ENCODE data around the gene MEGF11. TPM values are rescaled to one million over a fixed set of nuclear protein-coding genes. Genes with fewer than 3 reads are reported as not detected.

Gene MEGF11
- total RNA-seq, 1 donor from 2014 or later: not detected

DNA sequence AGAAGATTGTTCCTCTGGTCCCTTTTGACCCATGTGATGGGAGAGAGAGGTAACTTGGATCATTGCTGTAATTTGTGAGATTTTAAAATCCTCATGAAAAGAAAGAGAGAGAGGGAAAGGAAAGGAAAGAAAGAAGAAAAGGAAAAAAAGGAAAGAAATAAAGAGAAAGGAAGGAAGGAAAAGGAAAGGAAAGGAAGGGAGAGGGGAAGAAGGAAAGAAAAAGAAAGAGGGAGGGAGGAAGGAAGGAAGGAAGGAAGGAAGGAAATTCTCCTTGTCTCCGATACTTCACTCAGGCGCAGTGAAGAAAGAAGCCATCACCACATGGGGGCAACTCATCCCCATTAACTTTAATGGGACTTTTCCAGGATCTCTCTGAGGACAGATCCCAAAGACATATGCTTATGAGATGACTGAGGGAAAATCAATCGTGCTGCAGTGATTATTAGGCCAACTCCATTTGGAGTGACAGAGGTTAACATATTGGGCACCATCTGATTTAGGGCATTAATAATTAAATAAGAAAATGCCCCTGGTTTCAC, 123.0 kb downstream of the MEGF11 start:
- ATAC-seq (ENCODE audit: low read depth): no peak
- no peak overlapping the region for H3K27ac Mint-ChIP-seq
- peaks cover 28% of the 10 kb centered on the region for H3K27me3 Mint-ChIP-seq
- CTCF ChIA-PET: no interaction called here
- no peaks in the 10 kb centered on the region for H3K36me3 Mint-ChIP-seq (ENCODE audit: low read depth)
- no peaks in the 10 kb centered on the region for H3K9me3 Mint-ChIP-seq
- DNase-seq: no peak
- intact Hi-C loops (cut with micrococcal nuclease): no loop called here
- H3K4me3 Mint-ChIP-seq: no peak overlapping the region
- no peaks in the 10 kb centered on the region for H3K4me1 Mint-ChIP-seq
- POLR2A ChIA-PET: no interaction called here
- TF ChIP-seq, protein P1, sequence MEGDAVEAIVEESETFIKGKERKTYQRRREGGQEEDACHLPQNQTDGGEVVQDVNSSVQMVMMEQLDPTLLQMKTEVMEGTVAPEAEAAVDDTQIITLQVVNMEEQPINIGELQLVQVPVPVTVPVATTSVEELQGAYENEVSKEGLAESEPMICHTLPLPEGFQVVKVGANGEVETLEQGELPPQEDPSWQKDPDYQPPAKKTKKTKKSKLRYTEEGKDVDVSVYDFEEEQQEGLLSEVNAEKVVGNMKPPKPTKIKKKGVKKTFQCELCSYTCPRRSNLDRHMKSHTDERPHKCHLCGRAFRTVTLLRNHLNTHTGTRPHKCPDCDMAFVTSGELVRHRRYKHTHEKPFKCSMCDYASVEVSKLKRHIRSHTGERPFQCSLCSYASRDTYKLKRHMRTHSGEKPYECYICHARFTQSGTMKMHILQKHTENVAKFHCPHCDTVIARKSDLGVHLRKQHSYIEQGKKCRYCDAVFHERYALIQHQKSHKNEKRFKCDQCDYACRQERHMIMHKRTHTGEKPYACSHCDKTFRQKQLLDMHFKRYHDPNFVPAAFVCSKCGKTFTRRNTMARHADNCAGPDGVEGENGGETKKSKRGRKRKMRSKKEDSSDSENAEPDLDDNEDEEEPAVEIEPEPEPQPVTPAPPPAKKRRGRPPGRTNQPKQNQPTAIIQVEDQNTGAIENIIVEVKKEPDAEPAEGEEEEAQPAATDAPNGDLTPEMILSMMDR (IDR thresholded peaks at IDR 0.05): no peak

DNA sequence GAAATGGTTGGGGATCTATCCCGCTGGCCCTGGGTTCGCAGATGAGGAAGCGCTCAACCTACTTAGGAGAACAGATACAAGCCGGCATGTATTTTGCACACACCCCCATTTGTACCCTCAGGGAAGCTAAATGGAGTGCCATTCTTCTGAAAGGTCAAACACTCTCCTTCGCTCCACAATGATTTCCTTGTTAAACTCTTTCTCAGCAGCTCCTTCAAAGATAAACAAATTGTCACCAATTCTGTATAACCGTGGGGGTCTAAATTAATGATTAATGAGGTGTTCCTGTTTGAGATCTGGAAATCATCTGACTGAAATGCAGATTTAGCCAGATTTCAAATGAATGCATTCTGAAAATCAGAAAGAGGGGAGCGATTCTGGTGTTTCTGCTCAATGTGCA, 124.0 kb downstream of the MEGF11 start:
- ChIA-PET POLR2A (no interaction called here), CTCF (no interaction called here)
- H3K27me3 Mint-ChIP-seq: peaks cover 28% of the 10 kb centered on the region
- H3K4me3 Mint-ChIP-seq: no peak overlapping the region
- H3K4me1 Mint-ChIP-seq: no peaks in the 10 kb centered on the region
- no peak overlapping the region for H3K27ac Mint-ChIP-seq
- intact Hi-C loops (cut with micrococcal nuclease): no loop called here
- ATAC-seq (ENCODE audit: low read depth): no peak
- H3K9me3 Mint-ChIP-seq: no peaks in the 10 kb centered on the region
- no peak for DNase-seq
- TF ChIP-seq, protein P1 (IDR thresholded peaks at IDR 0.05): no peak
- no peaks in the 10 kb centered on the region for H3K36me3 Mint-ChIP-seq (ENCODE audit: low read depth)

DNA sequence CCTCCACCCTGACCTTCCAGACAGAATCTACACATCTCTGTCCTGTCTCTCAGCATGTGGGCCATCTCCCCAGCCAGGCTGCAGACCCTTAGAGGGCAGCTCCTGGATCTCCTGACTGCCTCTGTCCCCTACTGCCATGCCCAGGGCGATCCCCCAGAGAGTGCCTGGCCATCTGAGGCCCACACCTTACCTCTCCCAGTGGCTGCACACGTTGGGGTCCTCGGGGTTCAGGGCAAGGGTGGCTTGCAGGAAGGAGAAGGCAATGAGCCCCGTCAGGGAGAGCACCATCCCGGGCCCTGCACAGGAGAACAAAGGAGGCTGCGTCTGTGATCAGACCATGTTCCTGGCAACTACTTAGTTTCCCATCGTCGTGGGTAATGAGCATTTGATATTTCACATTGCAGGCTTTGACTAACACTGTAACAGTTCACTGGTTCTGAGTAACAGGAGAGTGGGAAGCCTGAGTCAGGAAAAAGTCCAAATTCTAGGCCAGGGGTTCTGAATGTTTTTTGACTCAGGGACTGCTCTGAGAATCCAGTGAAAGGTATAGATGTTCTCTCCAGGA, 125.4 kb downstream of the MEGF11 start:
- H3K36me3 Mint-ChIP-seq (ENCODE audit: low read depth): no peaks in the 10 kb centered on the region
- no peak overlapping the region for H3K4me3 Mint-ChIP-seq
- TF ChIP-seq, protein P1 (IDR thresholded peaks at IDR 0.05): no peak
- DNase-seq (no peak), ATAC-seq (ENCODE audit: low read depth) (no peak)
- no peaks in the 10 kb centered on the region for H3K9me3 Mint-ChIP-seq
- intact Hi-C loops (cut with micrococcal nuclease): no loop called here
- H3K27ac Mint-ChIP-seq: no peak overlapping the region
- CTCF ChIA-PET: no interaction called here
- POLR2A ChIA-PET: no interaction called here
- peaks cover 29% of the 10 kb centered on the region for H3K27me3 Mint-ChIP-seq
- H3K4me1 Mint-ChIP-seq: no peaks in the 10 kb centered on the region

DNA sequence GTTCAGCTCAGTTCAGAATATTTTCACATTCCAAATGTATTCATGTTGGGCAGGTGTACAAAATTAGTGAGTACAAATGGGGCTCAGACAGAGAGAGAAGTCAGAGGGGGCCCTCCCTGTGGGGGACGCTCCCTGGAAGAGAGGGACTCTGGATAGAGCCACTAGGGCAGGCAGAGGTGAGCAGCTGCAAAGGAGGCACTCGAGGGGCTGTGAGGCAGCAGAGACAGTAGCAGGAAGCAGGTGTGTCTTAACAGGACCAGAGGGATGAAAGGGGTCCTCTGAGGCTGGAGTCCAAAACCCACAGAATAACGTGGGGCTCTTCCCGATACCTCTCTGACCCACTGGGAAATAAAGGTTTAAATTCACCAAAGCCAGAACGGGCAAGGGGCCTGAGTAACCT, 127.1 kb downstream of the MEGF11 start:
- TF ChIP-seq, protein P1 (IDR thresholded peaks at IDR 0.05): no peak
- Mint-ChIP-seq H3K36me3 (ENCODE audit: low read depth) (no peaks in the 10 kb centered on the region), H3K4me3 (no peak overlapping the region), H3K4me1 (no peaks in the 10 kb centered on the region), H3K27me3 (peaks cover 25% of the 10 kb centered on the region), H3K27ac (no peak overlapping the region), H3K9me3 (no peaks in the 10 kb centered on the region)
- ChIA-PET CTCF (no interaction called here), POLR2A (no interaction called here)
- ATAC-seq (ENCODE audit: low read depth) (no peak), DNase-seq (no peak)
- intact Hi-C loops (cut with micrococcal nuclease): no loop called here

DNA sequence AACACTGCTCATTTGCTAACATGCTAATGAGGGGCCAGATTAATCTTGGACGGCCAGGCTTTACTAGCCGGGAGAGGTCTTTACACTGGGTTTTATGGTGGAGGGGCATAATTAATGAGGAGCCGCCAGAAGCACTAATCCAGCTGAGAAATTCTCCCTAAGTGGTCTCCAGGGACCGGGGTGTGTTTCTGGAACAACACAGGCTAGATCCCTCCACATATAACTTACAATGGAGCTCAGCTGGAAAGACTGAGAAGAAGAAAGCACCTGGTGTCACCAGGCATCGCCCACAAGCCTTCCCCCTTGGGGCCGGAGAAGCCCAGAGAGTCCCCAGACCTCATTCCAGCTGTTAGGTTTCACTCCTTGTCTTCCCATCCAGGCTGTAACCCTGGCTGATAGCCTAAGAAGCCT, 127.5 kb downstream of the MEGF11 start:
- DNase-seq (no peak), ATAC-seq (ENCODE audit: low read depth) (no peak)
- POLR2A ChIA-PET: no interaction called here
- no peak overlapping the region for H3K4me3 Mint-ChIP-seq
- intact Hi-C loops (cut with micrococcal nuclease): no loop called here
- H3K27ac Mint-ChIP-seq: no peak overlapping the region
- CTCF ChIA-PET: no interaction called here
- H3K36me3 Mint-ChIP-seq (ENCODE audit: low read depth): no peaks in the 10 kb centered on the region
- peaks cover 25% of the 10 kb centered on the region for H3K27me3 Mint-ChIP-seq
- TF ChIP-seq, protein P1 (IDR thresholded peaks at IDR 0.05): no peak
- H3K4me1 Mint-ChIP-seq: no peaks in the 10 kb centered on the region
- no peaks in the 10 kb centered on the region for H3K9me3 Mint-ChIP-seq
